Glutamatergic neuron (in vitro differentiated cells): ENCODE results near the gene BRWD1. TPM values are rescaled to one million over a fixed set of nuclear protein-coding genes. Genes with fewer than 3 reads are reported as not detected.

Experiments
- DNase-seq: peaks from one replicate; pipeline ENCODE4 v3.0.0; 2022
- H3K27ac Mint-ChIP-seq: one replicate; pipeline ENCODE4 v1.8.0; 2020; ENCODE audit warnings: mild to moderate bottlenecking, mixed read lengths, inconsistent platforms; ENCODE audit not compliant: unreplicated experiment
- H3K27me3 Mint-ChIP-seq: one replicate; pipeline ENCODE4 v1.8.0; 2020; ENCODE audit warnings: mild to moderate bottlenecking, moderate library complexity, mixed read lengths, inconsistent platforms; ENCODE audit not compliant: unreplicated experiment
- H3K36me3 Mint-ChIP-seq: one replicate; pipeline ENCODE4 v1.8.0; 2020; ENCODE audit warnings: mild to moderate bottlenecking, mixed read lengths, inconsistent platforms; ENCODE audit not compliant: unreplicated experiment
- H3K4me1 Mint-ChIP-seq: one replicate; pipeline ENCODE4 v1.8.0; 2020; ENCODE audit warnings: mild to moderate bottlenecking, low read depth, mixed read lengths, inconsistent platforms; ENCODE audit not compliant: unreplicated experiment
- H3K4me3 Mint-ChIP-seq: one replicate; pipeline ENCODE4 v1.8.0; 2020; ENCODE audit warnings: mild to moderate bottlenecking, mixed read lengths, inconsistent platforms; ENCODE audit not compliant: unreplicated experiment
- H3K9me3 Mint-ChIP-seq: one replicate; pipeline ENCODE4 v1.8.0; 2020; ENCODE audit warnings: mild to moderate bottlenecking, moderate library complexity, mixed read lengths, inconsistent platforms; ENCODE audit not compliant: unreplicated experiment
- total RNA-seq: library from RNA; stranded (reverse); fragmentation: NEBNext Ultra II Directional; extraction: Animal tissue kit (Norgen Biotek cat#: 25700); gene quantifications from one replicate; pipeline ENCODE4 v1.2.1, GENCODE V29; 2021; ENCODE audit not compliant: unreplicated experiment
- TF ChIP-seq, protein P1 (sequence below): fragments of 200-600 bp; sonication (generic); IDR thresholded peaks from one replicate; pipeline ENCODE4 v1.5.0; 2021; ENCODE audit not compliant: partially characterized antibody, unreplicated experiment

BRWD1 gene
- total RNA-seq, 1 donor from 2014 or later, result 64.6 TPM

DNA sequence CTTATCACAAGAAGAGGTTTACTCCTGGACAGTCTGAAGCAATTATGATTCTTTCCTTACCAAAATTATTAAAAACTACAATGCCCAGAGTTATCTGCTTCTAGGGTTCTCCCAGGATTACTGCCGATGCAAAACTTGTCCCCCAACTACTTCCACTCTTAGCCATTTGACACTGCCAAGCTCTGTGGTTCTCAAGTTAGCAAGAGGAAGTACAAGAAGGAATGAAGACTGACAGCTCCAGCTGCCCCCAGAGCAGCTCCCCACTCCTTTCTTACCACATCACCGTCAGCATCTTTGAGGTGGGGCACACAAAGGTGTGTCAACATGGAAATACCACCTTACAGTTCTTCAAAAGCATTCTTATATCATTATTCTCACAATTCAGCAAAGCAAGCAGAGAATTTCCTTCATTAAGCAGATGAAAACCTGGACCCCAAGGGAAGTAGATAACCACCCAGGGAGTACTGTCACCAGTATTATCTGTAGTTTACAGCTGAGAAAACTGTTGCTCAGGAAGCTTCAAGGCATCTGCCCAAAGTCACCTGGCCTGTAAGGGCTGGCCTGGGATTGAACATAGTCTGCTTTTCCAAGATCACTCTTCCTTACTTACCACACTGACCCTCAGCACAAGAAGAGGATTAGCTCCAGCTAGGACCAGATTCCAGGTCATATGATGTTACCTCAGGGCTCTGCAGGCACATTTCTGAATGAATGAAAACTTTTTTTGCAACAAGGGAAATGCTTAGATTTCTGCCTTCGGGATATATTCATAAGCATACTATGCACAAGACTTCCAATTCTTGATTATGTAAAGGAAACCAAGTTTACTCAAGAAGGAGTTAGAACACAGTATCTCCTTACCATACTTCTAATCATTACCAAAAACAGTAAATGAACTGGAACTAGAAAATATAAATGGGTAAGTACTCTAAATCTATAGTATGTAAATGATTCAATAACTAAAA is 139.4 kb downstream of the BRWD1 start:
- H3K4me3 Mint-ChIP-seq, result no peak overlapping the region
- peaks cover 6% of the 10 kb centered on the region for H3K9me3 Mint-ChIP-seq
- no peak for DNase-seq
- peaks cover 3% of the 10 kb centered on the region for H3K4me1 Mint-ChIP-seq
- peak overlapping the region; percentile 24 for H3K27ac Mint-ChIP-seq
- H3K27me3 Mint-ChIP-seq, result peaks cover 3% of the 10 kb centered on the region
- TF ChIP-seq, protein P1, sequence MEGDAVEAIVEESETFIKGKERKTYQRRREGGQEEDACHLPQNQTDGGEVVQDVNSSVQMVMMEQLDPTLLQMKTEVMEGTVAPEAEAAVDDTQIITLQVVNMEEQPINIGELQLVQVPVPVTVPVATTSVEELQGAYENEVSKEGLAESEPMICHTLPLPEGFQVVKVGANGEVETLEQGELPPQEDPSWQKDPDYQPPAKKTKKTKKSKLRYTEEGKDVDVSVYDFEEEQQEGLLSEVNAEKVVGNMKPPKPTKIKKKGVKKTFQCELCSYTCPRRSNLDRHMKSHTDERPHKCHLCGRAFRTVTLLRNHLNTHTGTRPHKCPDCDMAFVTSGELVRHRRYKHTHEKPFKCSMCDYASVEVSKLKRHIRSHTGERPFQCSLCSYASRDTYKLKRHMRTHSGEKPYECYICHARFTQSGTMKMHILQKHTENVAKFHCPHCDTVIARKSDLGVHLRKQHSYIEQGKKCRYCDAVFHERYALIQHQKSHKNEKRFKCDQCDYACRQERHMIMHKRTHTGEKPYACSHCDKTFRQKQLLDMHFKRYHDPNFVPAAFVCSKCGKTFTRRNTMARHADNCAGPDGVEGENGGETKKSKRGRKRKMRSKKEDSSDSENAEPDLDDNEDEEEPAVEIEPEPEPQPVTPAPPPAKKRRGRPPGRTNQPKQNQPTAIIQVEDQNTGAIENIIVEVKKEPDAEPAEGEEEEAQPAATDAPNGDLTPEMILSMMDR, result no peak
- H3K36me3 Mint-ChIP-seq, result no peaks in the 10 kb centered on the region

DNA sequence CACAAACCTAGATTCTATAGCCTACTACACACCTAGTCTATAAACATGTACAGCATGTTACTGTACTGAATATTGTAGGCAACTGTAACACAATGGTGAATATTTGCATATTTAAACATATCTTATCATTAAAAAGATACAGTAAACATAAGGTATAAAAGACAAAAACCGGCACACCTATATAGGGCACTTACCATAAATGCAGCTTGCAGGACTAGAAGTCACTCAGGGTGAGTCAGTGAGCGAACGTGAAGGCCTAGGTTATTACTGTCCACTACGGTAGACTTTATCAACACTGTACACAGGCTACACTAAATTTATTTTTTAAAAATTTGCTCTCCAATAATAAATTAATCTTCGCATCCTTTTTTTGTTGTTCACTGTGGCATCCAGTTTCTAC is 143.5 kb downstream of the BRWD1 start:
- no peak for DNase-seq
- TF ChIP-seq, protein P1, result no peak
- H3K4me3 Mint-ChIP-seq, result no peak overlapping the region
- H3K27ac Mint-ChIP-seq, result no peak overlapping the region
- no peaks in the 10 kb centered on the region for H3K4me1 Mint-ChIP-seq
- H3K27me3 Mint-ChIP-seq, result no peaks in the 10 kb centered on the region
- peaks cover 3% of the 10 kb centered on the region for H3K36me3 Mint-ChIP-seq
- peaks cover 4% of the 10 kb centered on the region for H3K9me3 Mint-ChIP-seq

DNA sequence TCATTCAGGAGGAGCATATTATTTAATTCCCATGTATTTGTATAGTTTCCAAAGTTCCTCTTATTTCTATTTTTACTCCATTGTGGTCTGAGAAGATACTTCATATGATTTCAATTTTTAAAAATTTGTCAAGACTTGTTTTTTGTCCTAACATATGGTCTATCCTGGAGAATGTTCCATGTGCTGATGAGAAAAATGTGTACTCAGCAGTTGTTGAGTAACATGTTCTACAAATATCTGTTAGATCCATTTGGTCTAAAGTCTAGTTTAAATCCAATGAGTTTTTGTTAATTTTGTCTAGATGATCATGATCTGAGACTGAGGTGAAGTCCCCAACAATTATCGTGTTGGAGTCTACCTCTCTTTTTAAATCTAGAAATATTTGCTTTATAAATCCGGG is 144.6 kb downstream of the BRWD1 start:
- no peak for DNase-seq
- no peak overlapping the region for H3K27ac Mint-ChIP-seq
- peaks cover 4% of the 10 kb centered on the region for H3K9me3 Mint-ChIP-seq
- H3K36me3 Mint-ChIP-seq, result peaks cover 6% of the 10 kb centered on the region
- H3K4me1 Mint-ChIP-seq, result no peaks in the 10 kb centered on the region
- TF ChIP-seq, protein P1, result no peak
- no peak overlapping the region for H3K4me3 Mint-ChIP-seq
- H3K27me3 Mint-ChIP-seq, result no peaks in the 10 kb centered on the region

DNA sequence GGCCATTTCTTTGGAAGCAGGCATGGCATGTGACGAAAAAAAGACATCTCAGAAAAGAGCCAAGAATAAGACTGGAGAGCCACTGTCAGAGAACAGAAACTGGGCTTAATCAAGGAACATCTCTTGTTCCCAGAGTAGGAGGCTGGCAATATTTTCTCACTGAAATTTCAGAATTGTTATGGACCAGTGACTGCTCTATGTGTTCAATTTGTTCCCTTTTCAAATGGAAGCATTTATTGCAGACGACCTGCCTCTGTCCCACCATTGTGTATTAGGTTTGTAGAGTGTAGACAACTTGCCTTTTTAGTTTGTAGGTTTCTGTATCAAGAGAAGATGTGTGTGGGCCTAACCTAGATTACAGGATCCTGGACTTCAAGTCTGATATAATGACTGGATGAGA is 148.9 kb downstream of the BRWD1 start:
- Mint-ChIP-seq H3K27me3 (peaks cover 2% of the 10 kb centered on the region), H3K27ac (no peak overlapping the region), H3K4me3 (no peak overlapping the region), H3K9me3 (peaks cover 4% of the 10 kb centered on the region), H3K4me1 (no peaks in the 10 kb centered on the region), H3K36me3 (peaks cover 10% of the 10 kb centered on the region)
- DNase-seq, result no peak
- TF ChIP-seq, protein P1, result no peak

DNA sequence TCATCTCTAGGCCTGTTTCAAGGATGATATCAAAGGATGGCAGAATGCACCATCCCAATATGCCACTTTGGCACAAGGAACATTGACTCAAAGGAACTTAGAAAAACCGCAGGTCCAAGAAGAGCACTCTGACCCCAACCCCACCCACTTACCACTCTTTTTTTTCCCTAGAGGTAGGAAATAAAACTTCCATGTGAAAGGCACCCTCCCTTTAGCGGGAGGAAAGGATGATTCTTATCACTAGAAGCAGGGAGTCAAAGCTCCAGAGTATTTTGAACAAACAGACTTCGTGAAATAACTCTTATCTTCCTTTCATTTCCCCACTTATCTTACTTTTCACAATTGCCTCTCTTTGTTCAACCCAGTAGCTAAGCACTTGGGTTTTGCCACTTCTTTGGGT is 152.4 kb downstream of the BRWD1 start:
- TF ChIP-seq, protein P1, result no peak
- Mint-ChIP-seq H3K27me3 (peaks cover 6% of the 10 kb centered on the region), H3K4me3 (no peak overlapping the region), H3K4me1 (no peaks in the 10 kb centered on the region), H3K36me3 (peaks cover 11% of the 10 kb centered on the region), H3K9me3 (peaks cover 2% of the 10 kb centered on the region), H3K27ac (no peak overlapping the region)
- no peak for DNase-seq
